B cell (primary cell): ENCODE results near the gene CAND2. TPM values are rescaled to one million over a fixed set of nuclear protein-coding genes. Genes with fewer than 3 reads are reported as not detected.
"Not testable (repeated sequence)": the region's sequence is repeated elsewhere in the genome, so short reads cannot be mapped to it uniquely, and the experiment has no call there.

Experiments used
- ATAC-seq: fragments of 200-7000 bp; cut with Tn5 transposase; one replicate; pipeline ENCODE4 v1.10.0; 2021; ENCODE audit warnings: low read depth, mild to moderate bottlenecking, moderate number of reproducible peaks, moderate library complexity
- CTCF ChIA-PET: fragments of 350-600 bp; sonication (Branson Sonifier 250); formaldehyde crosslinking; loops from one replicate; lab custom pipeline; 2021; ENCODE audit warnings: antibody characterized with exemption, inconsistent platforms; lab: Charles Lee
- POLR2A ChIA-PET: fragments of 350-600 bp; sonication (Branson Sonifier 250); formaldehyde crosslinking; loops from one replicate; lab custom pipeline; 2021; ENCODE audit warnings: antibody characterized with exemption; lab: Charles Lee
- DNase-seq: peaks from one replicate; pipeline ENCODE4 v3.0.0; 2013
- H2AFZ ChIP-seq: 2 replicates; pipeline ENCODE4 v1.6.1; 2012; ENCODE audit warnings: mild to moderate bottlenecking, low read depth, low read length; ENCODE audit not compliant: insufficient read depth, poor library complexity, severe bottlenecking
- H3K27ac ChIP-seq, 2 donors: 1 replicate in 1 of 2; 2 replicates in 1 of 2; pipeline ENCODE4 v1.5.1; 2012 to 2013; ENCODE audit warnings: low read length in 2 of 2, mild to moderate bottlenecking in 2 of 2, moderate library complexity in 1 of 2
- H3K27me3 ChIP-seq, 4 experiments: fragments of 200-600 bp in 1 of 4; sonication (generic) in 1 of 4; replicated peaks in 1 of 4; 1 replicate in 2 of 4; 2 replicates in 2 of 4; pipeline versions ENCODE4 v1.6.1 to v1.7.0; 2013 to 2016; ENCODE audit warnings: low read length in 3 of 4, mild to moderate bottlenecking in 2 of 4, mixed read lengths in 1 of 4, moderate library complexity in 1 of 4; ENCODE audit not compliant: insufficient read depth in 4 of 4, control insufficient read depth in 3 of 4; ENCODE audit errors: control extremely low read depth in 1 of 4
- H3K36me3 ChIP-seq, 2 experiments: replicated peaks in 1 of 2; 1 replicate in 1 of 2; 2 replicates in 1 of 2; pipeline versions ENCODE4 v1.6.1 to v1.7.1; 2013; ENCODE audit warnings: low read length in 1 of 2; ENCODE audit not compliant: insufficient read depth in 2 of 2, control insufficient read depth in 1 of 2; ENCODE audit errors: control extremely low read depth in 1 of 2, extremely low read depth in 1 of 2
- H3K4me1 ChIP-seq, 2 donors: fragments of 200-600 bp in 1 of 2; sonication (generic) in 1 of 2; 1 replicate in 1 of 2; 2 replicates in 1 of 2; pipeline versions ENCODE4 v1.5.1 to v1.6.1; 2013 to 2017; ENCODE audit warnings: low read length in 2 of 2; ENCODE audit not compliant: control insufficient read depth in 2 of 2, insufficient read depth in 2 of 2
- H3K4me2 ChIP-seq: replicated peaks from 2 replicates; pipeline ENCODE3; 2012; ENCODE audit warnings: mild to moderate bottlenecking, low read depth, low read length; ENCODE audit not compliant: poor library complexity, severe bottlenecking
- H3K4me3 ChIP-seq, 5 experiments: fragments of 200-600 bp in 1 of 5; sonication (generic) in 1 of 5; 1 replicate in 3 of 5; 2 replicates in 2 of 5; pipeline versions ENCODE4 v1.5.1 to v1.7.0; 2011 to 2016; ENCODE audit warnings: low read length in 4 of 5, mild to moderate bottlenecking in 4 of 5, low read depth in 2 of 5, control low read depth in 1 of 5, moderate library complexity in 1 of 5; ENCODE audit not compliant: insufficient read depth in 1 of 5; ENCODE audit errors: control extremely low read depth in 1 of 5, extremely low read depth in 1 of 5
- H3K79me2 ChIP-seq: fragments of 200-600 bp; sonication (generic); one replicate; pipeline ENCODE4 v1.6.0; 2016; ENCODE audit warnings: low read length; ENCODE audit not compliant: control insufficient read depth, insufficient read depth
- H3K9ac ChIP-seq: fragments of 200-600 bp; sonication (generic); 2 replicates; pipeline ENCODE4 v1.6.1; 2017; ENCODE audit warnings: mild to moderate bottlenecking, low read length, moderate library complexity
- H3K9me3 ChIP-seq, 3 donors: one replicate each; pipeline versions ENCODE4 v1.6.1 to v1.7.1; 2013; ENCODE audit warnings: low read length in 2 of 3; ENCODE audit not compliant: control insufficient read depth in 2 of 3, insufficient read depth in 1 of 3; ENCODE audit errors: control extremely low read depth in 1 of 3
- H4K20me1 ChIP-seq: 2 replicates; pipeline ENCODE4 v1.6.0; 2012; ENCODE audit warnings: mild to moderate bottlenecking, low read length; ENCODE audit not compliant: insufficient read depth, control insufficient read depth, poor library complexity, severe bottlenecking
- H3K27ac Mint-ChIP-seq: one replicate; pipeline ENCODE4 v1.8.0; 2021; ENCODE audit warnings: mixed read lengths
- H3K27me3 Mint-ChIP-seq: one replicate; pipeline ENCODE4 v1.8.0; 2021; ENCODE audit warnings: mixed read lengths
- H3K4me1 Mint-ChIP-seq: one replicate; pipeline ENCODE4 v1.8.0; 2021; ENCODE audit warnings: mixed read lengths
- H3K4me3 Mint-ChIP-seq: one replicate; pipeline ENCODE4 v1.8.0; 2021; ENCODE audit warnings: mixed read lengths
- H3K9me3 Mint-ChIP-seq: one replicate; pipeline ENCODE4 v1.8.0; 2022; ENCODE audit warnings: mixed read lengths; ENCODE audit not compliant: insufficient read depth
- EZH2 ChIP-seq: IDR thresholded peaks from 2 replicates; pipeline ENCODE4 v1.6.1; 2012; ENCODE audit warnings: borderline replicate concordance, low read depth, mild to moderate bottlenecking, moderate library complexity, low read length; ENCODE audit not compliant: insufficient read depth, poor library complexity, severe bottlenecking
- WGBS: methylation state at CpG from one replicate; pipeline ENCODE4 v1.1.5; 2013; ENCODE audit warnings: missing lambda C conversion rate; ENCODE audit not compliant: insufficient coverage; 5-methylcytosine and 5-hydroxymethylcytosine counted together
- intact Hi-C: fragments of 100-400 bp; cut with micrococcal nuclease; formaldehyde crosslinking; loops from one replicate; pipeline ENCODE4 v1.10.0; 2022
- polyA plus RNA-seq: library from polyadenylated mRNA; depleted of rRNA; stranded (reverse); fragments of >200 nt; gene quantifications from 2 replicates; pipeline ENCODE4 v1.2.3, GENCODE V29; 2012
- total RNA-seq, 2 donors: library from RNA; stranded (reverse); fragments of 120-200 nt in 1 of 2; gene quantifications; 1 replicate in 1 of 2; 2 replicates in 1 of 2; pipeline versions ENCODE4 v1.2.3 to v1.2.4, GENCODE V29; 2013 to 2022
- TF ChIP-seq, protein P1 (sequence below): fragments of 200-600 bp; IDR thresholded peaks from one replicate; pipeline ENCODE4 v1.8.0; 2022; ENCODE audit warnings: antibody characterized with exemption, mild to moderate bottlenecking

The CAND2 gene
- total and polyA plus RNA-seq, 2 donors (not counting 1 experiment from before 2014, with no cell fraction given) = 0.34 to 1.9 TPM

DNA sequence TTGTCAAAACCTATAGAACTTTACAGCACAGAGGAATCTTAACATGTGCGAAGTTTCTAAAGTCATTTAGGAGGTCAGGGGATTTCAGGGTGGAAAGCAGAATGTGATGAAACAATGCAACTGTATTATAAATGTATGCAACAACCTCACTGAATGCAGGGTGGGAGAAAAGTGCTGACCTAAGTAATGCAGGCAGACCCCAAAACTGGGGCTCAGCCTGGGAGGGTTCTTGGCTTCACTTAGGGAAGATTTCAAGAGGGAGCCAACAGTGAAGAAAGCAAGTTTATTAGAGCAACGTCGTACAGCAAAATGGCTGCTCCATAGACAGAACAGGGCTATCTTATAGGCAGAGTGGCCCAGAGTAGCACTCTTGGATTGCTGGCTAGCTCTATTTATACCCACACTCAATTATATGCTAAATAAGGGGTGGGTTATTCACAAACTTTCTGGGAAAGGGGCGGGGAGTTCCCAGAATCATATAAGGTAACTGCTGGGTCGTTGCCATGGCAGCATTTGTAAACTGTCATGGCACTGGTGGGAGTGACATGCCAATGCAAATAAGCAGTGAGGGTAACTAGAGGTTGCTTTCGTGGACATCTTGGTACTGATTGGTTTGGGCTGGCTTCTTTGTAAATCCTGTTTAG, 14.2 kb upstream of the CAND2 start:
- DNase-seq (no peak), ATAC-seq (no peak)
- POLR2A ChIA-PET = no interaction called here
- Histone ChIP-seq H3K4me1 (no peaks in the 10 kb centered on the region), H3K36me3 (no peaks in the 10 kb centered on the region), H2AFZ (no peak overlapping the region), H3K4me2 (no peak overlapping the region), H3K9me3 (no peaks in the 10 kb centered on the region), H3K79me2 (no peaks in the 10 kb centered on the region), H4K20me1 (no peaks in the 10 kb centered on the region), H3K27me3 (peaks cover 0 to 7% (median 2%) of the 10 kb centered on the region in 4 experiments), H3K9ac (no peak overlapping the region), H3K4me3 (no peak overlapping the region), H3K27ac (no peak overlapping the region)
- H3K27ac Mint-ChIP-seq = no peak overlapping the region
- no peaks in the 10 kb centered on the region for H3K4me1 Mint-ChIP-seq
- intact Hi-C loops = no loop called here
- H3K9me3 Mint-ChIP-seq = no peaks in the 10 kb centered on the region
- WGBS = 75% methylated on average over 2 of the region's 6 CpGs
- TF ChIP-seq EZH2 = no peak
- TF ChIP-seq, protein P1, sequence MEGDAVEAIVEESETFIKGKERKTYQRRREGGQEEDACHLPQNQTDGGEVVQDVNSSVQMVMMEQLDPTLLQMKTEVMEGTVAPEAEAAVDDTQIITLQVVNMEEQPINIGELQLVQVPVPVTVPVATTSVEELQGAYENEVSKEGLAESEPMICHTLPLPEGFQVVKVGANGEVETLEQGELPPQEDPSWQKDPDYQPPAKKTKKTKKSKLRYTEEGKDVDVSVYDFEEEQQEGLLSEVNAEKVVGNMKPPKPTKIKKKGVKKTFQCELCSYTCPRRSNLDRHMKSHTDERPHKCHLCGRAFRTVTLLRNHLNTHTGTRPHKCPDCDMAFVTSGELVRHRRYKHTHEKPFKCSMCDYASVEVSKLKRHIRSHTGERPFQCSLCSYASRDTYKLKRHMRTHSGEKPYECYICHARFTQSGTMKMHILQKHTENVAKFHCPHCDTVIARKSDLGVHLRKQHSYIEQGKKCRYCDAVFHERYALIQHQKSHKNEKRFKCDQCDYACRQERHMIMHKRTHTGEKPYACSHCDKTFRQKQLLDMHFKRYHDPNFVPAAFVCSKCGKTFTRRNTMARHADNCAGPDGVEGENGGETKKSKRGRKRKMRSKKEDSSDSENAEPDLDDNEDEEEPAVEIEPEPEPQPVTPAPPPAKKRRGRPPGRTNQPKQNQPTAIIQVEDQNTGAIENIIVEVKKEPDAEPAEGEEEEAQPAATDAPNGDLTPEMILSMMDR = no peak
- no peak overlapping the region for H3K4me3 Mint-ChIP-seq
- H3K27me3 Mint-ChIP-seq = peaks cover 39% of the 10 kb centered on the region
- CTCF ChIA-PET = no interaction called here

DNA sequence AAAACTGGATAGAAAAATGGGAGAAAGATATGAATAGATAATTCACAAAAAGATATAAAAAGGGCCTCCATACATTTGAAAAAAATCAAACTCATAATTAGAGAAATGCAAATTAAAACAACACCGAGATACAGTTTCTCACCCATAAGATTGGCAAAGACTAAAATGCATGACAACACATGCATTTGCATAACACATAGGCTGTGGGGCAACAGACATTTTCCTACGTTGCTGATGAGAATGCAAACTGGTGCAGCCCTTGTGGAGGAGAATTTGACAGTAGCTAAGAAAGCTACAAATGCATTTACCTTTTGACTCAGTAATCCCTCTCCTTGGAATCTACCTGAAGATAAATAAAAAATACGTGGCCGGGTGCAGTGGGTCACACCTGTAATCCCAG, 11.4 kb upstream of the CAND2 start:
- Mint-ChIP-seq H3K4me3 (no peak overlapping the region), H3K9me3 (no peaks in the 10 kb centered on the region), H3K4me1 (no peaks in the 10 kb centered on the region), H3K27ac (no peak overlapping the region), H3K27me3 (peaks cover 35% of the 10 kb centered on the region)
- ChIA-PET POLR2A (no interaction called here), CTCF (no interaction called here)
- intact Hi-C loops = no loop called here
- H3K4me2 ChIP-seq = no peak overlapping the region
- H4K20me1 ChIP-seq = no peaks in the 10 kb centered on the region
- H3K27me3 ChIP-seq = peaks cover 0 to 6% (median 2%) of the 10 kb centered on the region in 4 experiments
- H3K4me3 ChIP-seq = no peak overlapping the region
- no peak for TF ChIP-seq EZH2
- TF ChIP-seq, protein P1 = no peak
- H3K4me1 ChIP-seq = no peaks in the 10 kb centered on the region
- WGBS = 74% methylated on average over 2 of the region's 4 CpGs
- H2AFZ ChIP-seq = no peak overlapping the region
- H3K36me3 ChIP-seq = no peaks in the 10 kb centered on the region
- no peak overlapping the region for H3K9ac ChIP-seq
- ATAC-seq (no peak), DNase-seq (no peak)
- no peak overlapping the region for H3K27ac ChIP-seq
- no peaks in the 10 kb centered on the region for H3K9me3 ChIP-seq
- no peaks in the 10 kb centered on the region for H3K79me2 ChIP-seq

DNA sequence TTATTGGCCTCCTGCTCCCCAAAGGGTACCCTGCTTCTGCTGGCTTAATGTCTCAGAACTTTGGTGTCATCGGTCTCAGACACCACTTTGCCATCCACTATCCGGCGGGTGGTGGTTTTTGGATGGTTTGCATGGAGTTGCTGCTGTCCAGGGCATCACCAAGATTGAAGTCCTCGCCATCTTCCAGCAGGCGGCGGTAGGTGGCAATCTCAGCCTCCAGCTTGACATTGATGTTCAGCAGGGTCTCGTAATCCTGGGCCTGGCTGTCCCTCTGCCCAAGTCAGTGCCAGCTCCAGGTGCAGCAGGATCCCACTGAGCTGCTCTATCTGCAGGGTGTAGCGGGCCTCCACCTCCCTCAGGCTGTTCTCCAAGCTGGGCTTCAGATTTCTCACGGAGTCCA, 9.1 kb upstream of the CAND2 start:
- POLR2A ChIA-PET, H3K4me1 ChIP-seq, intact Hi-C loops, H3K27ac Mint-ChIP-seq, H3K79me2 ChIP-seq, H3K9me3 ChIP-seq, H2AFZ ChIP-seq, H3K4me2 ChIP-seq, H3K4me3 ChIP-seq, H3K9me3 Mint-ChIP-seq, H3K27ac ChIP-seq, H4K20me1 ChIP-seq, H3K4me3 Mint-ChIP-seq, H3K27me3 ChIP-seq, H3K4me1 Mint-ChIP-seq, H3K36me3 ChIP-seq, ATAC-seq, H3K9ac ChIP-seq: not testable (repeated sequence)
- CTCF ChIA-PET = interaction anchor here (1.1 to 1.9 kb wide), 4 partner anchors 9 to 105 kb away, joined by 5 to 9 read pairs (median 6); partner anchors contain the start of gene CAND2
- 64% methylated on average over 7 of the region's 9 CpGs for WGBS
- peaks cover 34% of the 10 kb centered on the region for H3K27me3 Mint-ChIP-seq
- peak; percentile 71 for DNase-seq
